PC-9 (cell line): Measurements from ENCODE around the gene EIF2S2. TPM values are rescaled to one million over a fixed set of nuclear protein-coding genes. Genes with fewer than 3 reads are reported as not detected.

Experiments
- BruUV-seq: library from RNA; stranded (reverse); fragments of 400-500 nt; replicated peaks from 2 replicates; lab custom pipeline; 2021; lab: Mats Ljungman, UMichigan
- CTCF ChIA-PET: fragments of 300-600 bp; sonication (Branson Sonifier 250); formaldehyde crosslinking; loops from one replicate; lab custom pipeline; 2022; ENCODE audit warnings: antibody characterized with exemption; lab: Charles Lee
- POLR2A ChIA-PET: fragments of 300-600 bp; sonication (Branson Sonifier 250); formaldehyde crosslinking; loops from one replicate; lab custom pipeline; 2022; ENCODE audit warnings: antibody characterized with exemption; ENCODE audit not compliant: unreplicated experiment; lab: Charles Lee
- DNase-seq, 2 experiments: peaks; one replicate each; pipeline versions ENCODE4 v3.0.0 to v3.0.0-alpha.2; 2015 to 2022; ENCODE audit warnings: mixed read lengths in 1 of 2
- H2AFZ ChIP-seq: fragments of 200-600 bp; sonication (generic); 2 replicates; pipeline ENCODE4 v1.8.1; 2017; ENCODE audit warnings: antibody characterized with exemption
- H3F3A ChIP-seq: fragments of 200-600 bp; sonication (generic); 2 replicates; pipeline ENCODE4 v1.8.1; 2017; ENCODE audit warnings: antibody characterized with exemption, mild to moderate bottlenecking, low read depth; ENCODE audit not compliant: insufficient read depth
- H3K27ac ChIP-seq: fragments of 200-600 bp; sonication (generic); 2 replicates; pipeline ENCODE4 v1.6.1; 2016; ENCODE audit warnings: mixed run types
- H3K27me3 ChIP-seq: fragments of 200-600 bp; sonication (generic); 2 replicates; pipeline ENCODE4 v1.6.1; 2016; ENCODE audit warnings: low read depth, mixed run types; ENCODE audit not compliant: insufficient read depth
- H3K36me3 ChIP-seq: fragments of 200-600 bp; sonication (generic); 2 replicates; pipeline ENCODE4 v1.6.1; 2016; ENCODE audit warnings: low read depth, mixed run types
- H3K4me1 ChIP-seq: fragments of 200-600 bp; sonication (generic); replicated peaks from 2 replicates; pipeline ENCODE4 v1.6.1; 2016; ENCODE audit warnings: mixed run types; ENCODE audit not compliant: insufficient read depth
- H3K4me2 ChIP-seq: fragments of 200-600 bp; sonication (generic); 2 replicates; pipeline ENCODE4 v1.6.1; 2017; ENCODE audit warnings: mixed run types
- H3K4me3 ChIP-seq: fragments of 200-600 bp; sonication (generic); 2 replicates; pipeline ENCODE4 v1.6.1; 2016; ENCODE audit warnings: mixed run types
- H3K79me2 ChIP-seq: fragments of 200-600 bp; sonication (generic); 2 replicates; pipeline ENCODE4 v1.6.1; 2017; ENCODE audit warnings: low read depth, mixed run types
- H3K9me2 ChIP-seq: fragments of 200-600 bp; sonication (generic); 2 replicates; pipeline ENCODE4 v1.8.1; 2017; ENCODE audit warnings: mild to moderate bottlenecking; ENCODE audit not compliant: insufficient read depth
- H3K9me3 ChIP-seq: fragments of 200-600 bp; sonication (generic); 2 replicates; pipeline ENCODE4 v1.8.1; 2016; ENCODE audit warnings: low read depth; ENCODE audit not compliant: insufficient read depth
- H4K20me1 ChIP-seq: fragments of 200-600 bp; sonication (generic); 2 replicates; pipeline ENCODE4 v1.8.1; 2017; ENCODE audit not compliant: insufficient read depth
- EZH2 ChIP-seq: fragments of 200-600 bp; sonication (generic); IDR thresholded peaks from 2 replicates; pipeline ENCODE4 v1.8.0; 2017; ENCODE audit warnings: antibody characterized with exemption, low read depth
- intact Hi-C: fragments of 100-400 bp; cut with micrococcal nuclease; formaldehyde crosslinking; loops from one replicate; pipeline ENCODE4 v1.10.0; 2022; ENCODE audit not compliant: unreplicated experiment
- total RNA-seq: library from RNA; stranded (reverse); gene quantifications from 2 replicates; pipeline ENCODE4 v1.2.3, GENCODE V29; 2021
- TF ChIP-seq, protein P1 (sequence below): fragments of 200-600 bp; sonication (generic); conservative IDR thresholded peaks from 2 replicates; pipeline ENCODE4 v1.6.1; 2017; ENCODE audit warnings: mixed run types, antibody characterized with exemption, mild to moderate bottlenecking, moderate library complexity

Gene EIF2S2
- total RNA-seq, 1 experiment from 2014 or later: 162 TPM

DNA sequence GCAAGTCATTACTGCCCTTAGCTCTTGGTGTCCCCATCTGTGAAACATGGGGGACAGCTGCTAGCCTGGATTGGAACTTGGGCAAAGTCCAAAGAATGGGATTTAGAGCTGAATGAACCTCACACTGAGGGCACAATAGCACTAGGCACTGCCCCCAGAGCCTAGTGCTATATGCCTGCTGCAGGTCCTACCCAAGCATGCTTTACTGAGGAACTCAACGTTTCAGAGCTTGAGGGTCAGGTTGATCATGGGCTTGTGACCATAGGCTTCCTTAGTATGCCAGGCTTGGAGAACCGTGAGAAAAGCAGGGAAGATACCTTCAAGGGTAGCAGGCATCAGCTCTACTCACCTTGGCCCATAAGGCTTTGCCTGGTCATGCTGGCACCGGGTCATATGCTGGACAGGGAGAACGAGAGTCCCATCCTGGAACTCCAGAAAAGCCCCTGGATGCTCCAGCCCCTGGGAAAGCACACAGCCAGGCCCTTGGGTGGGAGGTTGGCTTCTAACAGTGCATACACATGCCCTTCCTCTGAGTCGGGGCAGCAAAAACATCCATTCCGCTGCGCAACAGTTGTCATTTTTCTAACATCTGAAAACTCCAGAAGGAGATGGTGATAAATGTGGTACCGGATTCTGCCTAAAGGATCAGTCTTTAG lies 29.7 kb downstream of the EIF2S2 start:
- Histone ChIP-seq H3K27me3 (no peaks in the 10 kb centered on the region), H3K36me3 (no peaks in the 10 kb centered on the region), H3K4me2 (no peak overlapping the region), H3F3A (peaks cover 44% of the 10 kb centered on the region), H3K9me2 (no peaks in the 10 kb centered on the region), H3K9me3 (no peaks in the 10 kb centered on the region), H3K4me3 (no peak overlapping the region), H4K20me1 (peaks cover 31% of the 10 kb centered on the region), H3K79me2 (no peaks in the 10 kb centered on the region), H3K4me1 (no peaks in the 10 kb centered on the region), H3K27ac (no peak overlapping the region), H2AFZ (no peak overlapping the region)
- BruUV-seq: no TSS peak
- POLR2A ChIA-PET: interaction anchor here (0.6 kb wide), 2 partner anchors 14 to 622 kb away, joined by 3 to 4 read pairs; no protein-coding TSS in a partner anchor
- intact Hi-C loops: no loop called here
- DNase-seq: no peak
- TF ChIP-seq, protein P1, sequence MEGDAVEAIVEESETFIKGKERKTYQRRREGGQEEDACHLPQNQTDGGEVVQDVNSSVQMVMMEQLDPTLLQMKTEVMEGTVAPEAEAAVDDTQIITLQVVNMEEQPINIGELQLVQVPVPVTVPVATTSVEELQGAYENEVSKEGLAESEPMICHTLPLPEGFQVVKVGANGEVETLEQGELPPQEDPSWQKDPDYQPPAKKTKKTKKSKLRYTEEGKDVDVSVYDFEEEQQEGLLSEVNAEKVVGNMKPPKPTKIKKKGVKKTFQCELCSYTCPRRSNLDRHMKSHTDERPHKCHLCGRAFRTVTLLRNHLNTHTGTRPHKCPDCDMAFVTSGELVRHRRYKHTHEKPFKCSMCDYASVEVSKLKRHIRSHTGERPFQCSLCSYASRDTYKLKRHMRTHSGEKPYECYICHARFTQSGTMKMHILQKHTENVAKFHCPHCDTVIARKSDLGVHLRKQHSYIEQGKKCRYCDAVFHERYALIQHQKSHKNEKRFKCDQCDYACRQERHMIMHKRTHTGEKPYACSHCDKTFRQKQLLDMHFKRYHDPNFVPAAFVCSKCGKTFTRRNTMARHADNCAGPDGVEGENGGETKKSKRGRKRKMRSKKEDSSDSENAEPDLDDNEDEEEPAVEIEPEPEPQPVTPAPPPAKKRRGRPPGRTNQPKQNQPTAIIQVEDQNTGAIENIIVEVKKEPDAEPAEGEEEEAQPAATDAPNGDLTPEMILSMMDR: no peak
- TF ChIP-seq EZH2: no peak
- CTCF ChIA-PET: no interaction called here

DNA sequence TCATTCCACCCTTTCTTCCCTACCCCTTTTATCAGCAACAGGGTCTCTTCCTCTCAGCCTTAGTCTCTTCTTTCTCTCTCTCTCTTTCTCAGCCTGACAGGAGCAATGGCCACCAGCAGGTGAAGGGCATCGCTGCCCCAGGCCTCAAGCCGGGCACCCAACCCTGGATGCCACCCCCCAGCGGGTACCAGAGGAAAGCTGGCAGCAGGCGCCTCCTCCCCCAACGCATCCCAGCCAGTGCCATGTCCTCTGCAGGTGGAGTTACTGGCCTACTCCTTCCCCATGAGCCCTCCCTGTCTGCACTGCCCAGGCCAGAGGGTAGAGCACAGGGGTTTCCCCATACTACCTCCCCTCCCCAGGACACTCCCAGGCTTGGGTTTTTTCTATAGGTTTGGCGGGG lies 32.2 kb downstream of the EIF2S2 start:
- H3K9me2 ChIP-seq: no peaks in the 10 kb centered on the region
- no peaks in the 10 kb centered on the region for H3K9me3 ChIP-seq
- H3K4me1 ChIP-seq: no peaks in the 10 kb centered on the region; the same call in 1 of the 2 replicates
- H3K36me3 ChIP-seq: no peaks in the 10 kb centered on the region
- H3K27ac ChIP-seq: no peak overlapping the region
- H3K4me2 ChIP-seq: no peak overlapping the region
- H3K79me2 ChIP-seq: no peaks in the 10 kb centered on the region
- no TSS peak for BruUV-seq
- H4K20me1 ChIP-seq: peaks cover 14% of the 10 kb centered on the region
- H3K27me3 ChIP-seq: no peaks in the 10 kb centered on the region
- peaks cover 22% of the 10 kb centered on the region for H3F3A ChIP-seq
- H3K4me3 ChIP-seq: no peak overlapping the region
- no peak for DNase-seq
- H2AFZ ChIP-seq: no peak overlapping the region
- CTCF ChIA-PET: interaction anchor here (0.6 kb wide), 1 partner anchor 177 kb away, joined by 8 read pairs; no protein-coding TSS in a partner anchor
- POLR2A ChIA-PET: interaction anchor here (0.6 kb wide), 1 partner anchor 286 kb away, joined by 6 read pairs; no protein-coding TSS in a partner anchor
- no peak for TF ChIP-seq EZH2
- TF ChIP-seq, protein P1: no peak
- intact Hi-C loops: no loop called here

DNA sequence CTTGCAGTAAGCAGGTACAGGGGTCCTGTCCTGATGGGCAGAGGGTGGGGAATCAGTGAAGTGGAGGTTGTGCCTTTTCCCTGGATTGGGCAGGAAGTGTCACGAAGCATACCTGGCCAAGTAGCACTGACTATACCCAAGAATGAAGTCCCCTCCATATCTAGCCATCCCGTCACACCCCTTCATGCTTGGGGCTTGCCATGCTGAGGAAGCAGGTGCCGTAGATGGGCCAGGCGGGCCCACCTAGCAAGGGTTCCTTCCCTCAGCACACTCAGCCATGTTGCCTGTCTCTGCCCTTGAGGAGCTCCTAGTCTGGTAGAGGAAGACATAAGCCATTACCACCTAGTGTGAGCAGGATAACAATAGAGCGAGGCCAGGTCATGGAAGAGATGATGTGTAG lies 33.5 kb downstream of the EIF2S2 start:
- Histone ChIP-seq H4K20me1 (peaks cover 4% of the 10 kb centered on the region), H3K4me2 (no peak overlapping the region), H3K4me1 (no peaks in the 10 kb centered on the region; the same call in 1 of the 2 replicates), H3K79me2 (0 out of 2 replicates have a peak, but pooled peaks cover under 1% of the 10 kb centered on the region), H3K9me3 (no peaks in the 10 kb centered on the region), H3K27ac (no peak overlapping the region), H3K4me3 (no peak overlapping the region), H3K27me3 (no peaks in the 10 kb centered on the region), H2AFZ (no peak overlapping the region), H3K36me3 (no peaks in the 10 kb centered on the region), H3K9me2 (no peaks in the 10 kb centered on the region), H3F3A (peaks cover 9% of the 10 kb centered on the region)
- CTCF ChIA-PET: no interaction called here
- TF ChIP-seq, protein P1: no peak
- TF ChIP-seq EZH2: no peak
- POLR2A ChIA-PET: no interaction called here
- intact Hi-C loops: no loop called here
- BruUV-seq: no TSS peak
- no peak for DNase-seq
